Heart left ventricle (tissue), 13 donors: Measurements from ENCODE around the gene KRTAP10-5.
"Not testable (repeated sequence)": the region's sequence is repeated elsewhere in the genome, so short reads cannot be mapped to it uniquely, and the experiment has no call there.

ENCODE experiments used
- CTCF ChIP-seq, 12 donors: fragments of 200-600 bp; sonication (generic) in 4 of 12; IDR thresholded peaks; one replicate each; pipeline versions ENCODE4 v1.5.0 to v1.8.0; 2018 to 2022; ENCODE audit warnings: antibody characterized with exemption in 12 of 12, mild to moderate bottlenecking in 5 of 12
- POLR2A ChIP-seq, 2 donors: fragments of 450-650 bp; IDR thresholded peaks; one replicate each; pipeline ENCODE4 v1.6.1; 2017; ENCODE audit warnings: antibody characterized with exemption in 2 of 2, mild to moderate bottlenecking in 2 of 2, moderate library complexity in 2 of 2
- donor health status: ischemic (EF 13 %, LVEDD 7.1; RV severe dilation, severe dysfunction).
- donor health status: DM: no; HTN: yes; CAD: no.
- donor health status: DM: no; HTN: no; CAD: no.
- donor health status: ischemic (EF 25% LVEDD 6.9; RV normal size, moderate dysfunction).
- donor health status: ischemic (EF 25% LVEDD 5.7; RV mildly dilated, moderate dysfunction).
- donor health status: ischemic (EF 35%, LVEDD 5.7; RV mildly dilated, moderate dysfunction).
- donor health status: nonischemic (EF 11% LVEDD 7.7; RV severe dilation, severe dysfunction).
- donor health status: DM: yes; HTN: yes; CAD: no.
- donor health status: PGD.
- donor health status: ischemic (EF 29% LVEDD 5.4; RV normal size, mild dysfunction).
- donor health status: nonischemic (EF 23%, LVEDD 6.1; RV moderate dilation, normal function).

- not testable (repeated sequence) for TF ChIP-seq CTCF, POLR2A (IDR thresholded peaks at IDR 0.05)
These were observed 11.4 kb upstream of the KRTAP10-5 start for GRCh38 chr21:44591801-44592130.
